ENCODE data around the gene FAM114A1.

GRCh38 chr4:38856046-38856445, 11.6 kb upstream of the FAM114A1 start:
- TF ChIP-seq, protein P1, sequence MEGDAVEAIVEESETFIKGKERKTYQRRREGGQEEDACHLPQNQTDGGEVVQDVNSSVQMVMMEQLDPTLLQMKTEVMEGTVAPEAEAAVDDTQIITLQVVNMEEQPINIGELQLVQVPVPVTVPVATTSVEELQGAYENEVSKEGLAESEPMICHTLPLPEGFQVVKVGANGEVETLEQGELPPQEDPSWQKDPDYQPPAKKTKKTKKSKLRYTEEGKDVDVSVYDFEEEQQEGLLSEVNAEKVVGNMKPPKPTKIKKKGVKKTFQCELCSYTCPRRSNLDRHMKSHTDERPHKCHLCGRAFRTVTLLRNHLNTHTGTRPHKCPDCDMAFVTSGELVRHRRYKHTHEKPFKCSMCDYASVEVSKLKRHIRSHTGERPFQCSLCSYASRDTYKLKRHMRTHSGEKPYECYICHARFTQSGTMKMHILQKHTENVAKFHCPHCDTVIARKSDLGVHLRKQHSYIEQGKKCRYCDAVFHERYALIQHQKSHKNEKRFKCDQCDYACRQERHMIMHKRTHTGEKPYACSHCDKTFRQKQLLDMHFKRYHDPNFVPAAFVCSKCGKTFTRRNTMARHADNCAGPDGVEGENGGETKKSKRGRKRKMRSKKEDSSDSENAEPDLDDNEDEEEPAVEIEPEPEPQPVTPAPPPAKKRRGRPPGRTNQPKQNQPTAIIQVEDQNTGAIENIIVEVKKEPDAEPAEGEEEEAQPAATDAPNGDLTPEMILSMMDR (IDR thresholded peaks at IDR 0.05; ENCODE audit: low read depth, low read length, poor library complexity, severe bottlenecking), result no peak
- no peak for TF ChIP-seq EZH2phosphoT487 (IDR thresholded peaks at IDR 0.05; ENCODE audit: borderline replicate concordance, low read length)

Measured in DOHH2 (cell line).